HAP-1 (cell line): ENCODE data around the gene FKBP2.
A peak's percentile ranks its signal among the peaks of the same experiment; 100 is the strongest.

Experiments
- DNase-seq, 2 experiments: peaks; one replicate each; pipeline ENCODE4 v3.0.0-alpha.2; 2016 to 2020; ENCODE audit warnings: low spot score in 2 of 2
- H3K27me3 ChIP-seq: fragments of 250-450 bp; sonication (Bioruptor Pico); 2 replicates; pipeline ENCODE4 v1.5.1; 2020; ENCODE audit warnings: low read depth, mild to moderate bottlenecking, moderate library complexity
- H3K36me3 ChIP-seq: fragments of 250-450 bp; sonication (Bioruptor Pico); replicated peaks from 2 replicates; pipeline ENCODE4 v1.5.1; 2020; ENCODE audit warnings: mild to moderate bottlenecking
- H3K4me1 ChIP-seq: fragments of 250-450 bp; sonication (Bioruptor Pico); 2 replicates; pipeline ENCODE4 v1.5.1; 2020; ENCODE audit warnings: mild to moderate bottlenecking
- H3K4me3 ChIP-seq: fragments of 250-450 bp; sonication (Bioruptor Pico); 2 replicates; pipeline ENCODE4 v1.5.1; 2020; ENCODE audit warnings: mild to moderate bottlenecking, moderate library complexity
- H3K9me3 ChIP-seq: fragments of 250-450 bp; sonication (Bioruptor Pico); 2 replicates; pipeline ENCODE4 v1.5.1; 2020; ENCODE audit warnings: mild to moderate bottlenecking, moderate library complexity
- in situ Hi-C: fragments of 300-500 bp; cut with MboI; formaldehyde crosslinking; loops from 3 replicates; pipeline ENCODE4 v1.14.3; 2020; ENCODE audit warnings: low sequenced_read_pairs, inconsistent platforms, mixed read lengths

The FKBP2 gene

DNA sequence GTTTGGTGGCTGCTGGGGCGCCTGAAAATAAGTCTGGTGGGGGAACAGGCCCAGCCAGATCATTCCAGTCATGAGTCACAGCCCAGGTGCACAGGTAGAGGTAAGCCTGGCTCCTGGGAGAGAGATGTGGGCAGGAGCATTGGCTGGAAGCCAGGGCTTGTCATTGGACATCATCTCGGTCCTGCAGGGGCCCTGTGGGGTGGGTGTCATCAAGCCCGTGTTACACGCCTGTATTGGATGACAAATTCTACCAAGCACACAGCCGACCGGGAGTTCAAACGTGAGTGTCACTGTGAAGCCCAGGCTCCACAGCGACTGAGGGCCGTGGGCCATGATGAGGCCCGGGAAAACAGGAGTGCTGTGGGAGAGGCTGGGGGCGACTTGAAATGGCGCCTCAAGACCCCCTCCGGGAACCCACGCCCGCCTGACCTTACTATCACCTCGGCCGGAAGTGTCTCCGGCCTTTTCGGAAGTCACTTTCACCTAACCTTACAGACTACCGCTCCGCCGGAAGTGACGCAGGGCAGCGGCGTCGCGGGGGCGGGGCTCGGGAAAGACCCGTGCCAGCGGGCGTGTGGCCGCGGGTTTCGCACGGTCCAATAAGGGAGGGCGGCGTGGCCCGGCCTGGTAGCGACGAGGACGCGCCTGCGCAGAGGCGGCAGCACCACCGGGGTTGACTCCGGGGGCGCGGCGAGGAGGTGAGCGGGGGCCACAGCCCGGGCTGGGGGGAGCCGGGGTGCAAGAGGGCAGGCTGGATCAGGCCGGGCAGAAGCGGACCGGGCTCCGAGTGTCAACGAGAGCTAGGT is at the start of gene FKBP2:
FKBP2 (plus strand) TSS at position 661 of the 806 bp plus-strand sequence. CDS start 1,293 bp downstream, outside the sequence.
- in situ Hi-C loops = no loop called here
- Histone ChIP-seq H3K9me3 (no peaks in the 10 kb centered on the region), H3K27me3 (no peaks in the 10 kb centered on the region), H3K4me3 (peak within 1 kb of the TSS; percentile 97), H3K36me3 (peaks cover 45% of the 10 kb centered on the region), H3K4me1 (peaks cover 18% of the 10 kb centered on the region)
- DNase-seq = peak; percentile 92 to 97

DNA sequence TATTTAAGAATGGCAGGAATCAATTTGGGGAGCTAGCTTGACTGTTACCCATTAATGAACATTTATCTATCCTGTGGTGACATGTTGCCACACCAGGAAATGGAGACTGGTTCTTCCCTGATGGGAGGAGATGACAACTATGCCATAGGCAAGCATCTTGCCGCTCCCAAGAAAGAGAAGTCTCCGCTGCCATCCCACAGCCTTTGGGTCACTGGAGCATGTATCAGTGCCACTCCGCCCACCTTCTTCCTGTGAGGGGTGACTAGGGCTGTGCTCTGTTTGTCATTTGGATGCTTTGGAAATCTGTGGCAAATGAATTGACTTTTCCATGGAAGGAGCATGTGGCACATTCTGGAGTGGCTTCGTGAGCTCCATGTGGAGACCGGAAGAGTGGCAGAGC is 48.5 kb upstream of the FKBP2 start:
- Histone ChIP-seq H3K4me3 (no peak overlapping the region), H3K36me3 (peaks cover 90% of the 10 kb centered on the region), H3K4me1 (no peaks in the 10 kb centered on the region), H3K9me3 (no peaks in the 10 kb centered on the region), H3K27me3 (no peaks in the 10 kb centered on the region)
- DNase-seq = no peak
- in situ Hi-C loops = no loop called here

DNA sequence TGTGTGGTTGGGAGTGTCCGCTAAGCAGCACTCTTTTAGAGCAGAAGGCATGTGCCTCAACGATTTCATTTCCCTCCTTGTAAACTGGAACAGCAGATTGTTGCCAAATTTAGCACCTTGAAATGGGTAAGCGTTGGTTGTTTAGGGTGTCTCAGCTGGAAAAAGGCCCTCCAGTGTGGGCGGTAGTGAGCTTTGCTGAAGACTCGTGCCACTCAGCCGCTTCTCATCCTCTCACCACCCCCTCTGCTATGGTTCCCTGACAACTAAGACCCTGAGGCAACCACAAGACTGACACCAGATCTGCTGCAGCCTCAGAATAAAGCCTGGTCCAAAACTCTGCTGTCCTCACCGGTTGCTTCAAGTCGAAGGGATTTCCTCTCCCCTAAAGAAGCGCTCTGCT is 44.3 kb upstream of the FKBP2 start:
- H3K36me3 ChIP-seq = peaks cover 97% of the 10 kb centered on the region

DNA sequence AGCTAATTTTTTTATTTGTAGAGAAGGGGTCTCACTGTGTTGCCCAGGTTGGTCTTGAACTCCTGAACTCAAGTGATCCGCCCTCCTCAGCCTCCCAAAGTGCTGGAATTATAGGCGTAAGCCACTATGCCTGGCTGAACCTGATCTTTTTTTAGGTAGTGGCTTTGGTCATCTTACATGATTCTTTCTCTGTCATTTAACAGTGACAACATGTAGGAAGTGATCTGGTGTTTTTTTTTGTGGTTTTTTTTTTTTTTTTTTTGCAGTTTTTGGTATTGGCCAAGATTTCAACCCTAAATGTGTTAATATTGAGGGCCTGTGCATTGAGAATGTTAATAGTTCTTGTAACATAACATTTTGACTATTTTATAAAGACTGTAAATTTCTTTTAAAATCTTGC is 42.4 kb upstream of the FKBP2 start:
- in situ Hi-C loops = no loop called here
- Histone ChIP-seq H3K9me3 (no peaks in the 10 kb centered on the region), H3K4me1 (no peaks in the 10 kb centered on the region), H3K27me3 (no peaks in the 10 kb centered on the region), H3K4me3 (no peak overlapping the region), H3K36me3 (peaks cover 96% of the 10 kb centered on the region)
- no peak for DNase-seq

More for the DNA sequence above, 44.3 kb upstream of the FKBP2 start:
- H3K4me3 ChIP-seq = no peak overlapping the region
- H3K27me3 ChIP-seq = no peaks in the 10 kb centered on the region
- H3K9me3 ChIP-seq = no peaks in the 10 kb centered on the region
- no peak for DNase-seq
- H3K4me1 ChIP-seq = no peaks in the 10 kb centered on the region
- in situ Hi-C loops = no loop called here

DNA sequence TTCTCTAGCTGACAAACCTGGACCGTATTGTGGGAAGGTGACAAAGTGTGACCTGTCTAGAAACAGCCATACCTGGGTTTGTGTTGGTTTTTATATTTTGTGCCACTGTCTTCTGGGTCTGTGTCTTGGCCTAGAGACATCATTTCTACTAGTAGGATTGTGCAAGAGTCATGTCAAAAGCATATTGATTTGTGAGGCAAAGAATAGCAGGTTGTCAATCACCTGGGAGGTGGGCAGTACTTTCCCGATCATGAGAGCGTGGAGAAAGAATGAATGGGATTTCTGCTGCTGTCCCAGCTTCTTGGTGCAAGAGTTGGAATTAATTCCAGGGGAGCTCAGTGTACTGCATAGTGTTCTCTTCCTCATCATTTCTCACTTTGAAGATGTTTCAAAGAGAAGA is 39.4 kb upstream of the FKBP2 start:
- H3K9me3 ChIP-seq = no peaks in the 10 kb centered on the region
- DNase-seq = no peak
- no peak overlapping the region for H3K4me3 ChIP-seq
- no peaks in the 10 kb centered on the region for H3K27me3 ChIP-seq
- H3K4me1 ChIP-seq = no peaks in the 10 kb centered on the region
- in situ Hi-C loops = no loop called here
- H3K36me3 ChIP-seq = peaks cover 96% of the 10 kb centered on the region

DNA sequence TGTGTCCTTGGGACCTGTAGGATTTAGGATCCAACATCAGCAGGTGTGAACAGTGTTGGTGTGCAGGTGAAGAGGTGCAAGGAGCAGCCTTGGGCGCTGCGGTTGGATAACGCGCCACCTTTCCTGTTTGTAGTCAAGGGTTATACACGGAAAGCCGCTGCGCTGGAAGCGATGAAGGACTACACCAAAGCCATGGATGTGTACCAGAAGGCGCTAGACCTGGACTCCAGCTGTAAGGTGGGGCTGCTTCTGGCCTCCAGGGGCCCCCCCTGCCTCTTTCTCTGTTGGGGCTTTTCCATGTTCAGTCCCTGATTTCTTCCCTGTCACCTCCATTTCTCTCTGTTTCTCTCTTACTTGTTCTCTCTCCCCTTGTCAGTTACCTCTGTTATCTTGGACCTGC is 37.9 kb upstream of the FKBP2 start:
- in situ Hi-C loops = no loop called here
- no peaks in the 10 kb centered on the region for H3K4me1 ChIP-seq

DNA sequence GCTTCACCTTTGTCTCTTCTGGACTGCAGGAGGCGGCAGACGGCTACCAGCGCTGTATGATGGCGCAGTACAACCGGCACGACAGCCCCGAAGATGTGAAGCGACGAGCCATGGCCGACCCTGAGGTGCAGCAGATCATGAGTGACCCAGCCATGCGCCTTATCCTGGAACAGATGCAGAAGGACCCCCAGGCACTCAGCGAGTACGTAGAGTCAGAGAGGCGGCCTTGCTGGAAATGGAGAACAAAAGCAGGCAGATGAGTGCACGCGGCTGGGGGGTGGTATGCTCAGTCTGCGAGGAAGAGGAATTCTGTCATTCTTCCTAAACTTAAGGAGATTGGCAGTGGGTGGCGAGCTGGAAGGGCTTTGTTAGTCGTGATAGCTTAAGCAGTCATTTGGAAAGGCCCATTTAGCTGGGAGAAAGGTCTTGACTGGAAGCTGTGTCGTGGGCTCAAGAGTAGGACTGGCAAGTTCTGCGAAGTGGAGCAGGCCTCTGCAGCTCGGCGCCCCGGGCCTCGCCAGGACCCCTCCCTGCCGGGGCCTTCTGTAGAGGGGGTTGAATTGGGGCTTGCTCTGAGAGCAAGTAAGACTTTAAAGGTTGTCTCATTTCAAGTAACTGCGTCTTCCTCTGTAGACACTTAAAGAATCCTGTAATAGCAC is 37.3 kb upstream of the FKBP2 start:
- H3K36me3 ChIP-seq = peaks cover 85% of the 10 kb centered on the region
- DNase-seq = no peak
- H3K4me1 ChIP-seq = no peaks in the 10 kb centered on the region
- no peaks in the 10 kb centered on the region for H3K9me3 ChIP-seq
- in situ Hi-C loops = no loop called here
- H3K4me3 ChIP-seq = no peak overlapping the region
- H3K27me3 ChIP-seq = no peaks in the 10 kb centered on the region

More for the DNA sequence above, 37.9 kb upstream of the FKBP2 start:
- DNase-seq = no peak
- Histone ChIP-seq H3K36me3 (peaks cover 90% of the 10 kb centered on the region), H3K4me3 (no peak overlapping the region), H3K27me3 (no peaks in the 10 kb centered on the region), H3K9me3 (no peaks in the 10 kb centered on the region)

DNA sequence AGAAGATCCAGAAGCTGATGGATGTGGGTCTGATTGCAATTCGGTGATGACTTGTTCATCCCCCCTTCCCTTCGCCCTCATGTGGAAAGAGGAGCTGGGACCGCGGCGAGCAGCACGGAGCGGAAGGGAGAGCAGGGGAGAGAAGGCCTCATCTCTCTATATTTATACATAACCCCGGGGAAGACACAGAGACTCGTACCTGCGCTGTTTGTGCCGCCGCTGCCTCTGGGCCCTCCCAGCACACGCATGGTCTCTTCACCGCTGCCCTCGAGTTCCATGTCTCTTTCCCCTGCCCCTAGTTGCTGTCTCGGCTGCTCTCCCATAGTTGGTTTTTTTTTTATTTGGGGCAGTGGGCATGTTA is 36.8 kb upstream of the FKBP2 start:
- H3K9me3 ChIP-seq = no peaks in the 10 kb centered on the region
- peaks cover 81% of the 10 kb centered on the region for H3K36me3 ChIP-seq
- no peak overlapping the region for H3K4me3 ChIP-seq
- no peaks in the 10 kb centered on the region for H3K4me1 ChIP-seq
- no peaks in the 10 kb centered on the region for H3K27me3 ChIP-seq
- no peak for DNase-seq
- in situ Hi-C loops = no loop called here

DNA sequence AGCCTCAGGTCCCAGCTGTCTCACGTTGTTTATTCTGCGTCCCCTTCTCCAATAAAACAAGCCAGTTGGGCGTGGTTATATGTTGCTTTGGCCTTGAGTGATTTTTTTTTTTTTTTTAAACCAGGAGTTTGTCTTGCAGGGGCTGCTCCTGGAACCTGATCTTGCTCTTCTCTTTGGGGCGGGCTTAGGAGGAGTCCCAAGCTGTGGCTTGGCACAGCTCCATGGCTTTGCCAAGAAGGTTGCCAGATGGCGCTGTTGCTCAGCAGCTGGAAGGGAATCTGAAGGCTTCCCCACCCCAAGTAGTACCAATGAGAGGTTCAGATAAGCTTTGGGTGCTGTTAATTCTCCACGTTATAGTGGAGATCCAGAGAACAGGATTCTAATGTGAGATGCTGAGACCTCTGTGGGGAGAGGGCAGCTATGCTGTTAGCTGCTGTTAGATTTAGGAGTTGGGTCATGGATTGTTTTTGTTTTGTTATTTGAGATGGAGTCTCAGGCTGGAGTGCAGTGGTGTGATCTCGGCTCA is 36.4 kb upstream of the FKBP2 start:
- H3K36me3 ChIP-seq = peaks cover 78% of the 10 kb centered on the region
- no peak overlapping the region for H3K4me3 ChIP-seq
- no peaks in the 10 kb centered on the region for H3K27me3 ChIP-seq
- H3K9me3 ChIP-seq = no peaks in the 10 kb centered on the region
- DNase-seq = peak; percentile 68 to 83
- in situ Hi-C loops = no loop called here
- no peaks in the 10 kb centered on the region for H3K4me1 ChIP-seq

DNA sequence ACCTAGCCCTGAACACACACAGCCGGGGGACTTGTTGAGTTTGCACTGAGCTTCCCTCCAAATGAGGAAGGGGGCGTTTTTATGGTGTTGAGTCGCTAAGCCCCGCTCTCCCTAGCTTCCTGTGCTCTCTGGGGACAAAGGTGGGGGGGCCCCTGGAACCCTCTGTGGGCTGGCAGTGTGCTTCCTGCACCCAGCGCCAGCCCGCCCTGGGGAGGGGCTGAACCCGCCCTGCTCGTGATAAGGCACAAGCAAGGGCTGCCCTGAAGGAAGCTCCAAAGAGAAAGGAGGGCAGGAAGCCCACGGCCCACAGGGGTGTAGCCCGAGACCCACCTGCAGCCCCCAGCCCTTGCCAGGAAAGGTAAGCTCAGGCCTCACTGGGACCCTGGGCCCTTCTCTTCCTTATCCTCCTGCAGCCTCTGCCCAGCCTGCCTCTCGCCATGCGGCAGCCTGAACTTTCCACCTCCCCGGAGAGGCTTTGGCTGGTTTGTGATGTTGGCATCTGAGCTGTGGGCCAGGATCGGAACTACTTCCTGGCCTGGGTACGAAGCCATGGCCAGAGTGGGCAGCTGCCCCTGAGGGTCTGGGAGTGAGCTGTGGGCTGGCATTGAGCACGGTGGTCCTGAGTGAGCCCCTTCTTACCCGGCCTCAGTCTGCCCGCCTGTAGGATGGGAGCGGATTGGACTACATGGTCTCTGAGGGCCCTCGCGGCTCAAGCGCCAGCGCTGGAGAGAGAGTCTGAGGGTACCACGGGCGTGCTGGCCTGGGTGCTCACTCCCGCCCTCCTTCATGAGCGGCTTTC is 34.2 kb upstream of the FKBP2 start, which contains the start of gene FERMT3:
FERMT3 (plus strand) TSS at position 265 of the 799 bp plus-strand sequence. CDS start 644 bp downstream, outside the sequence.
- H3K27me3 ChIP-seq = no peaks in the 10 kb centered on the region
- no peak within 1 kb of the TSS for H3K4me3 ChIP-seq
- H3K36me3 ChIP-seq = peaks cover 57% of the 10 kb centered on the region
- H3K9me3 ChIP-seq = no peaks in the 10 kb centered on the region
- in situ Hi-C loops = no loop called here
- H3K4me1 ChIP-seq = no peaks in the 10 kb centered on the region
- DNase-seq = no peak

DNA sequence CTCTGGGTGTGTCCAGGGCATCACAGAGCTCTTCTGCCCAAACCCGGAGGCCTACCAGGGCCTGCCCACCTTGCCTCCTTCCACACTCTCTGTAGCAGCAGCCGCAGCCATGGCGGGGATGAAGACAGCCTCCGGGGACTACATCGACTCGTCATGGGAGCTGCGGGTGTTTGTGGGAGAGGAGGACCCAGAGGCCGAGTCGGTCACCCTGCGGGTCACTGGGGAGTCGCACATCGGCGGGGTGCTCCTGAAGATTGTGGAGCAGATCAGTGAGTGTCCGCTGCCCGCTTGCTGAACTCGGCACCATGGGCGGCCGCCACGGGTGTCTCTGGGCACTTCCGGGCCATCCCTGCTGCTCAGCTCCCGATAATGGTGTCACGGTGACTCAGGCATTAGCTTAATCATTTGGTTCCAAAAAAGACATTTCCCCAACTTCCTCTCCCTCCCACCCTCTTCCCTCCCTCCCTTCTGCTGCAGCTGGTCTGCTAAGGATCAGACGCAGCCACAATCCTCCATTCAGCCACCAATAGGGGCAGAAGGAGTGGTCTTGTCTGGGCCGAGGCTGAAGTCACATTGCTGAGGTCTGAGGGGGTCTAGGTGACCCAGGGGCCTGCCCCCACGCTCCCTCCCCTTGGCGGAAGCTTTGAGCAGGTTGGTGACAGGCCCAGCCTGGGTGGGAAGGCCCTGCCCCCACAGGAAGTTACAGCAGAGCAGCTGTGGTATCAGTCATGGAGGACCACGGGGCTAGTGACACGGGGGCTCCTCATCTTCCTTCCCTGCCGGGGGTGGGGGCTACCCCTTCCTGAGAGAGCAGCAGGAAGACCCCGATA is 33.4 kb upstream of the FKBP2 start:
- Histone ChIP-seq H3K4me1 (no peaks in the 10 kb centered on the region), H3K9me3 (no peaks in the 10 kb centered on the region), H3K4me3 (no peak overlapping the region), H3K36me3 (peaks cover 53% of the 10 kb centered on the region), H3K27me3 (no peaks in the 10 kb centered on the region)
- in situ Hi-C loops = no loop called here
- DNase-seq = no peak

DNA sequence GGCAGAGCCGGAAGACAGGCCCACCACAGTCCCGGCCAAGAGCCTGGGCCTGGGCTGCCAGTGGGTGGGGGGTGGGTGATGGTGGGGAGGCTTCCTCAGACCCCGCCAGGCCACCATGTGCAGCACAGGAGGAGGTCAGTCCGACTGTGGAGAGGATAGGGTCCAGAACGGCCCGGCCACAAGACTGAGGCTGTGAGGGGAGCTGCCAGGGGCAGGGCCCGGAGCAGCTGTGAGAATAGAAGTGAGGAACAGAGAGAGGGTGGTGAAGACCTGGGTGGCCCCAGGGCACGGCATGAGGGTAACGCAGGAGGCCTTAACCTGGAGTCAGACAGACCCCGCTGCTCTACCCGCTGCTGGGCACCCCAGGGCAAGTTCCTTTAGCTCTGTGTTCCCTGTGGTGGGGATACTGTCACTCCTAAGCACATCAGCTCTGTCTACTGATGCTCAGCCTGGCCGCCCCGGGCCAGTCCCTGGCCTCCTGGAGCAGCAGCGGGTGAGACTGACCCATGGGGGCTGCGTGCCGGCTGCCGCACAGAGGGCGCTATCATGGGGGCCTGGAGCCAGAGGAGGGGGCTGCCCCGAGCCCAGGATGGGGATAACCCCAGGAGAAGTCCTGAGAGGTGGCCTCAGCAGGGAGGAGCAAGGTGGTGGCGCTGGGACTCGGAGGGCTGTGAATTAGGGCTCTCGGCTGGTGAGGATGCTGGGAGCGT is 32.7 kb upstream of the FKBP2 start:
- Histone ChIP-seq H3K4me1 (no peaks in the 10 kb centered on the region), H3K9me3 (no peaks in the 10 kb centered on the region), H3K4me3 (no peak overlapping the region), H3K27me3 (no peaks in the 10 kb centered on the region), H3K36me3 (peaks cover 46% of the 10 kb centered on the region)
- DNase-seq = no peak
- in situ Hi-C loops = no loop called here
